ENCODE results near the gene GGACT.
"Not testable (repeated sequence)": the region's sequence is repeated elsewhere in the genome, so short reads cannot be mapped to it uniquely, and the experiment has no call there.

GGACT gene

GRCh38 chr13:100588331-100589177 lies at the start of gene GGACT:
Gene GGACT (minus strand): TSS chr13:100588789. CDS start chr13:100532591, 56,198 bp downstream.
- DNase-seq, result peak; percentile 91

DNA sequence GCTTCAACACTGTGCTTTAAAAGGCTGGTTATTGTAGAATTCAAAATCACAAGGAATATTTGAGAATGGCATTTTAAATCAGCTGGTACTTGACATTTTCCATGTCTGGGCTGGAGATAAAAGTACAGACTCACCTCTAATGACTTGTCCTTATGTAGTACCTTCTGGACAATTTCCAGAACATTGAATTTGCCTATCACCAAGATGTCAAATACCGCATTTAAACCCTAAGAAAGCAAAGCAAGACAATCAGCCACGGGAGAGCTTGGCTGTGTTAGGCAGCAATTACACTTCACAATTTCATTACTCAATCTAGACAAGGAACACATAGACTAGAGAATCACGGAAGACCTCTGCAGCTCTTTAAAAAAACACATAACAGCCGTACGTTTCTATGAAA lies 49.2 kb upstream of the GGACT start:
- no peak for DNase-seq

GRCh38 chr13:100637380-100637779 lies 48.8 kb upstream of the GGACT start:
- DNase-seq, result no peak

DNA sequence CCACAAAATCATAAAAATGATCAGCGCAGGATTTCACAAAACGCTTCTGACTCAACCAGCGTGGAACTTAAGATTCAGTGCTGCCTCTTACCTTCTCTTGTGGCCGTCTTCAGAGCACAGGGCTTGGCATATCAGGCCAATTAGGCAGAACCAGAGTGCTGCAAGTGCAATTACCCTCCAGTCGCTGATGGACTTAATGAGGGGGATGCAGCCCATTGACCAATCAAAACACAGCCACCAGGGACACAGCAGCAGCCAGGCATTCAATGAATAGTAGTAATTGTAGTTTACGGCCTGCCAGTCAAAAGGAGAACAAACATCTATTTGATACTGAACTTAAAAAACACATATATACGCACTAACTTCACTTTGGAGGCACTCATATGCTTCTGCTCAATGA lies 47.9 kb upstream of the GGACT start:
- no peak for DNase-seq

GRCh38 chr13:100636004-100636403 lies 47.4 kb upstream of the GGACT start:
- no peak for DNase-seq

GRCh38 chr13:100634696-100635095 lies 46.1 kb upstream of the GGACT start:
- DNase-seq, result no peak

DNA sequence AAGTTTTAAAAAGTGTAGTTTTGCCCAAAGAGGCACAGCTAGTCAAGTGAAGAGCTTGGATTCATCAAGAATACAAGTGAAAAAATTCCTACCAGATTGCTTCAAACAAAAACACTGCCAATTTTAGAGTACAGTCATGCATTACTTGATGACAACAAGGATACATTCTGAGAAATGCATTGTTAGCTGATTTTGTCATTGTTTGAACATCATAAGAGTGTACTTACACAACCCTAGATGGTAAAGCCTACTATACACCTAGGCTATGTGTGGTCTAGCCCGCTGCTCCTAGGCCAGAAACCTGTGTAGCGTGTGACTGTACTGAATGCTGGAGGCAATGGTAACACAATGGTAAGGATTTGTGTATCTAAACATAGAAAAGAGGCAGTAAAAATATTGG lies 44.9 kb upstream of the GGACT start:
- DNase-seq, result no peak

GRCh38 chr13:100630555-100630954 lies 42.0 kb upstream of the GGACT start:
- DNase-seq, result no peak

GRCh38 chr13:100627120-100627519 lies 38.5 kb upstream of the GGACT start:
- DNase-seq, result no peak

DNA sequence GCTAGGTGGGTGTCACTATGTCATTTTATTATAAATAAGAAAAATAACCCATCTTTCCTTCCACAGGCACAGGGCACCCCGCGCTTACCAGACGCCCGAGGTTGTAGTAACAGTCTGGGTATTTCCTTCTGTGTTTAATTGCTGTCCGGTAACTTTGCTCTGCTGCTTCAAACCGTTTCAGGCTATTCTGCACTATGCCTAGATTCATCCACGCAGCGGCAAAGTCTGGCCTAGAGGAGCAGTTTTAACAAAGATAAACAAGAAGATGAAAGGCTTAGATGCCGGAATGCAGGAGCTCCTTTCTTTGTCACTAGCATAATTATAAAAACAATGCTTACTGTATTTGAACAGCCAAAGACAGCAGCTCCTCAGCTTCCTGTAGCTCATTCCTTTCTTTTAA lies 36.9 kb upstream of the GGACT start:
- DNase-seq, result no peak

DNA sequence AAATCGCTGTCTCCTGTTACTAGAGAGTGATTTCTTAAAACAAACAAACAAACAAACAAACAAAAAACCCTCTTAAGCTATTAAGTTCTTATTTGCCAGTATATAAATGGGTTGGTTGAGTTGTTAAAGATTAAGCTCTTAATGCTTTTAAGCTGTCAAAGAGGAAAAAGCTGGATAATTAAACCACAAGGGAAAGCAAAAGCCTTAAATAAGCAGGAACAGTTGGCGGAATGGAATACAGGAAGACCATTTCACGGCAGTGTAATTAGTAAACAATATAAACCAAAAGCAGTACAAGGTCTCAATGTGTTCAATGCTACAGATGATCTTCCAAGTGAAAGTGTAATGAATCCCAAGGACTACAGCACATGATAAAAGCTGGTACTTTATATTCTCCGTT lies 32.2 kb upstream of the GGACT start:
- no peak for DNase-seq

- DNase-seq, result peak; percentile 25
Observed at GRCh38 chr13:100619940-100620339, 31.4 kb upstream of the GGACT start.

DNA sequence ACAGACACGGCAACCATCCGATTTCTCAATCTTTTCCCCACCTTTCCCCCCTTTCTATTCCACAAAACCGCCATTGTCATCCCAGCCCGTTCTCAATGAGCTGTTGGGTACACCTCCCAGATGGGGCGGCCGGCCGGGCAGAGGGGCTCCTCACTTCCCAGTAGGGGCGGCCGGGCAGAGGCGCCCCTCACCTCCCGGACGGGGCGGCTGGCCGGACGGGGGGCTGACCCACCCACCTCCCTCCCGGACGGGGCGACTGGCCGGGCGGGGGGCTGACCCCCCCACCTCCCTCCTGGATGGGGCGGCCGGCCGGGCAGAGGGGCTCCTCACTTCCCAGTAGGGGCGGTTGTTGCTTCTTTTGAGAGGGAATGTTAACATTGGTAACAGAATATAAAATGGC lies 30.3 kb upstream of the GGACT start:
- DNase-seq, result not testable (repeated sequence)

DNA sequence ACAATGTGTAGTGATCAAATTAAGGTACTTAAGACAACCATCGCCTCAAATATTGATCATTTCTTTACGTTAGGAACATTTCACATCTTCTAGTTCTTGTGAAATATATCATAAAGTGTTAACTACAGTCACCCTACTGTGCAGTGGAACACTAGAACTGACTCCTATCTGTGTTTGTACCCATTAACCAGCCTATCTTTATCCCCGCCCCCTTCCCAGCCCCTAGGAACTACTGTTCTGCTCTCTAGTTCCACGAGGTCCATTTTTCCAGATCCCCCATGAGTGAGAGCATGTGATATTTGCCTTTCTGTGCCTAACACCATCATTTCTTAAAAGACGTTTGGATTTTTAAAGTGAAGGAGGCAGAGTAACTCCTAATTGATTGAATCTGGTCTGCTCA lies 24.4 kb upstream of the GGACT start:
- DNase-seq, result no peak

DNA sequence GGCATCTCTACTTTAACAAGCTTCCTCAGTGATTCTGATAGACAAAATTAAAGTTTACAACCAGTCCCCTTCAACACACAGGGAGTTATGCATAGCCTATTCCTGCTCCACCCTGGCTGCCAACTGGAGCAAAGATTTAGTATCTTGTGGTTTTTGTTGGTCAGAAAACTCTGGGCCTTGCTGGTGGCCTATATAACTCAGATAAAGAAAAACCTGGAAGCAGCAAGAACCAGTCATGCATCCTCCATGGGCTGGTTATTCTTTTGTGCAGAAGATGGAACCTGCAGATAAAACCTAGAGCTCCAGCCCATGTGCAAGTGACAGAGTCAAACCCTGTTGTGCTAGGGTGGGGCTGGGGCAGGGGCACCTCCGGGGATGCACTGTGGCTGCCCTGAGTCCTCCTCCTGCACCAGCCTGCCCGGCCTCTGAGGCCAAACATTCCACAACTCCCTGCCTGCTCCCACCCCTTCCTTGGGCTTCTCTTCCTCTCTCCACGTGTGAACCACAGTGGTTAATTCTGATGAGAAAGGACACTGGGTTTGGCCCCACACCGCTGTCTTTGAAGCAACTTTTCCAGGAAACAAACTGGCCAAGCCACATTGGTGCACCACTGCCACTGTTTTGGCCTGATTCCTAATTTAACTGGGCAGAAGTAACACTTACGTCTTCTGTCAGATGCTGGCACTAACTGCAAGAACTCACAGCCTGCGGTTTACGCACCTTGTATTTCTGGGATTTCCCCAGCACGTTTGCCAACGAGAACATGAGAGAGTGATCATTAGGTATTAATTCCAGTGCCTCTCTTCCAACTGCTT lies 23.3 kb upstream of the GGACT start:
- peak; percentile 42 for DNase-seq

GRCh38 chr13:100610391-100611347 lies 22.1 kb upstream of the GGACT start:
- DNase-seq, result no peak

- DNase-seq, result peak; percentile 76
Observed at GRCh38 chr13:100608906-100609305, 20.3 kb upstream of the GGACT start.

DNA sequence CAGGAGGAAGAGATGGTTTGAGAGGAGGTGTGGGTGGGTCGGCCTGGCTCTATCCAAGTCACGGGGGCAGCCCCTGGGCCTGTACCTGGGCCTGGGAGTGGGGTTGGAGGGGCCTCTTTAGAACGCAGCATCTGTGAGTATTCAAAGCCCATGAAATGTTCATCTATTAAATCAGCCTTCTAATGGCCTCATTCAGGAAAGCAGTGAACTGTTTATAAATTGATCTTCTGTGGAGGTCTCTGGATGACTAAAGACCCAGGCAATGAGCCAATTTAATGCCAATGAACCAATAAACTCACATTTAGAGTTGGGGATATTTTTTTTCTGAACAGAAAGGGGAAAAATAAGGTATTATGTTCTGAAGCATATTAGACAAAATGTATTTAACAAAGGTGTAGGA lies 19.9 kb upstream of the GGACT start:
- no peak for DNase-seq

DNA sequence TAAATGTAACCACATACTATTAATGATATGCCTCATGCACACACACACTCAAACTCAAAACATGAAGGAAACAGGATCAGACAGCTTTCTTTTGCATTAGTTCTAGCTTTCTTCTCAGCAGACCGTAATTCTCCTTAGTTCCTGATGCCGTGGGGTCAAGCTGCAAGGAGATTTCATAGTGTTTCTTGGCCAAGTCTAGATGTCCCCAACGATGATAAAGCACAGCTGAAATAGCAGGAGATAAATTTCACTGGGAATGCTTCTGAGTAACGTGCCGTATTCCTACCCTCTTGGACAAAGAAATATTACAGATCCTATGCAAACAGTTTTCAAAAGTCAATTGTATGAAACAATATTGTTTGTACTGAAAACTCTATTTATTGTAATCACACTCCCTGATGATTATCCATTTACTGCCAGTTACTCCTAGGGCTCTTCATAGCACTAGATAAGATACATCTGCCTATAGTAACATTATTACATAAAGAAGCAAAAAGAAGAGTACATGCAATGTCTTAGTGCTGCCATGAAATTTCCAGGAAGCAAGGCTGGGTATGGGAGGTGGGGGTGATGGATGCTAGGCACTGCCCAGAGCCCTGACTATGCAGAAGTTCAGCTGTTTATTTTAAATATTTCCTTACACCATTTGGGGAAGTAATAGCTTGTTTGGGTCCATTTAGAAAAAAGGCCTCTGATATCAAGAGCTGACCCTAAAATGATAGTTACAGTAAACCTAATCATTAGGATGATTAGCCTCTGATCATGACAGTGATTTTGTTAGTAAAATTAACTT lies 16.5 kb upstream of the GGACT start:
- no peak for DNase-seq

DNA sequence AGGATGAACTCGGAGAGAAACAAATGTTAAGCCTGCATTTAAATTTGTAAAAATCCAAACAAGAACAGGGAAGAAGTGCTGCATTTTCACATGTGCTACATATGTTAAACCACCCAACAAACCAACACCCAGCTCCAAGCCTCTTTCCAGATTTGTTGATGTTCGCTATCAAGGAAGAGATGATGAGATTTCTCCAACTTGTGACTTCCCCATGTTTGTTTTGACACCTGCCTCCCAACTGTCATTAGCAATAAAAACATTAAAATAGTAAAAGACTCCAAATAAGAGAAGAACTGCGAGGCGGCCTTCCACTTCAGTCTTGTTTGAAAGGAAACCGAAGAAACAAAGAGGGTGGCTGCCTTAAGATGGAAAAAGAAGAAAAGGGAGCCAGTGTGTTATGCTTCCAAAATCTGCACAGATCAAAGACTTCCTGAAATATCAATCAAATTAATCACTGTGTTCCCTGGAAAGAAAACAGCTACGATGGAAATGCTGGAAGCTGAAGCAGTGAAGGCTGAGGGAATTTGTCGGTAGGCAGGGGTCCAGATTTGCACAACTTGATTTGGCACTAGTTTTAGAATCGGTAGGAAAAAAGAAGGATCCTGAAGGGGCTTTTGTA lies 14.0 kb upstream of the GGACT start:
- no peak for DNase-seq

GRCh38 chr13:100601716-100602115 lies 13.1 kb upstream of the GGACT start:
- DNase-seq, result no peak

GRCh38 chr13:100600915-100601314 lies 12.3 kb upstream of the GGACT start:
- DNase-seq, result no peak
